HG03064 (cell line): ENCODE data around the gene TTBK1.

Experiments used
- ATAC-seq: cut with Tn5 transposase; IDR thresholded peaks from one replicate; pipeline ENCODE4 v1.9.1; 2021; ENCODE audit warnings: low read depth; ENCODE audit not compliant: unreplicated experiment

Gene TTBK1

GRCh38 chr6:43284991-43285781 lies 41.9 kb downstream of the TTBK1 start:
- ATAC-seq, result no peak

GRCh38 chr6:43285832-43286231 lies 42.6 kb downstream of the TTBK1 start:
- no peak for ATAC-seq

- ATAC-seq, result no peak
Observed at GRCh38 chr6:43286456-43286979, 43.2 kb downstream of the TTBK1 start.

- ATAC-seq, result no peak
Observed at GRCh38 chr6:43286980-43287716, 43.9 kb downstream of the TTBK1 start.

GRCh38 chr6:43287717-43288679 lies 44.7 kb downstream of the TTBK1 start:
- ATAC-seq, result no peak

- no peak for ATAC-seq
Observed at GRCh38 chr6:43290339-43290904, 47.1 kb downstream of the TTBK1 start.

GRCh38 chr6:43290905-43291355 lies 47.6 kb downstream of the TTBK1 start:
- ATAC-seq, result no peak

- ATAC-seq, result no peak
Observed at GRCh38 chr6:43291708-43292107, 48.4 kb downstream of the TTBK1 start.

- no peak for ATAC-seq
Observed at GRCh38 chr6:43292341-43292740, 49.1 kb downstream of the TTBK1 start.

- no peak for ATAC-seq
Observed at GRCh38 chr6:43292763-43293318, 49.6 kb downstream of the TTBK1 start.

GRCh38 chr6:43293698-43294097 lies 50.4 kb downstream of the TTBK1 start:
- ATAC-seq, result no peak

- ATAC-seq, result no peak
Observed at GRCh38 chr6:43294536-43294935, 51.3 kb downstream of the TTBK1 start.

- no peak for ATAC-seq
Observed at GRCh38 chr6:43295456-43295855, 52.2 kb downstream of the TTBK1 start.

GRCh38 chr6:43296780-43297497 lies 53.7 kb downstream of the TTBK1 start:
- ATAC-seq, result no peak

GRCh38 chr6:43297644-43298564 lies 54.6 kb downstream of the TTBK1 start, which contains the start of gene SLC22A7:
Gene SLC22A7 (plus strand): TSS chr6:43298260. CDS start chr6:43298359, 99 bp downstream.
- no peak for ATAC-seq

- ATAC-seq, result no peak
Observed at GRCh38 chr6:43298565-43299337, 55.5 kb downstream of the TTBK1 start.
